ENCODE measurements around the gene ARIH2. TPM values are rescaled to one million over a fixed set of nuclear protein-coding genes. Genes with fewer than 3 reads are reported as not detected.

The ARIH2 gene
- total and polyA plus RNA-seq, 2 of the 4 experiments (the other 2 are of a cell fraction), result 62.3 to 93.7 TPM

DNA sequence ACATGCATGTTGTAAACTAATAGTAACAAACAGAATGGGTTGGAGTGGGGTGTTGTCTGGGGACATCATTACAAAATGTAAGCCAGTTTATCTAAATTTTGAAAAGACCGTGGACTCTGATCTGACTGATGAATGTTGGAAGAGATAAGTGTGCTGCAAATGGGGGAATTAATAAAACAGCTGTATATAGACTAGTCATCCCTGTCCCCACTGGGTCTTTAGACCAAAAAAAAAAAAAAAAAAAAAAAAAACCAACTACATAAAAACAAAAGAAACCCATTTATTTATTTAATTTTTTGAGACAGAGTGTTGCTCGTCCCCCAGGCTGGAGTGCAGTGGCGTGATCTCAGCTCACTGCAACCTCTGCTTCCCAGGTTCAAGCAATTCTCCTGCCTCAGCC is 20.0 kb downstream of the ARIH2 start:
- POLR2A ChIA-PET (ENCODE audit: unreplicated experiment), result no interaction called here
- Histone ChIP-seq H2BK5ac (ENCODE audit: low read depth, low read length, poor library complexity, severe bottlenecking) (no peak overlapping the region), H3K4me2 (ENCODE audit: low read depth, low read length) (no peak overlapping the region), H3K27me3 (ENCODE audit: control insufficient read depth, insufficient read depth, low read length) (no peaks in the 10 kb centered on the region), H3K4me1 (ENCODE audit: control insufficient read depth, insufficient read depth, low read length) (peaks cover 4% of the 10 kb centered on the region), H4K20me1 (ENCODE audit: insufficient read depth, low read length) (peaks cover 23% of the 10 kb centered on the region), H3K27ac (ENCODE audit: insufficient read depth, low read length) (no peak overlapping the region), H3K9me3 (ENCODE audit: control insufficient read depth, insufficient read depth, low read length) (0 out of 2 replicates have a peak, but pooled peaks cover 2% of the 10 kb centered on the region), H4K8ac (ENCODE audit: low read depth in 2 of 2, low read length in 2 of 2) (no peak overlapping the region), H3K4ac (ENCODE audit: low read depth, low read length) (no peak overlapping the region), H2BK20ac (ENCODE audit: low read depth, low read length) (no peak overlapping the region), H3K18ac (ENCODE audit: low read depth, low read length) (no peak overlapping the region), H2AK9ac (replicated peaks; ENCODE audit: low read depth, low read length, poor library complexity) (no peak overlapping the region), H3K79me1 (ENCODE audit: low read depth in 1 of 2, low read length in 2 of 2) (peaks cover 26 to 49% of the 10 kb centered on the region in 2 experiments), H2BK15ac (ENCODE audit: low read depth, low read length) (no peak overlapping the region), H3K9ac (ENCODE audit: low read depth, low read length) (no peak overlapping the region), H2AFZ (replicated peaks; ENCODE audit: low read length, poor library complexity) (no peak overlapping the region), H3K9me1 (ENCODE audit: insufficient read depth, low read length) (peaks cover 1% of the 10 kb centered on the region), H3K36me3 (ENCODE audit: control insufficient read depth, insufficient read depth, low read length) (peaks cover 4% of the 10 kb centered on the region), H3K14ac (replicated peaks; ENCODE audit: low read depth, low read length) (no peak overlapping the region), H3K23ac (ENCODE audit: low read depth, low read length) (no peak overlapping the region), H3K56ac (ENCODE audit: extremely low read depth, insufficient read depth, low read length) (no peak overlapping the region), H2BK120ac (ENCODE audit: low read depth, low read length) (no peak overlapping the region), H4K5ac (ENCODE audit: low read depth, low read length) (no peak overlapping the region), H4K91ac (ENCODE audit: insufficient read depth, low read depth, low read length) (no peak overlapping the region), H3K4me3 (ENCODE audit: insufficient read depth, low read depth, low read length) (no peak overlapping the region), H2AK5ac (ENCODE audit: low read depth, low read length) (no peak overlapping the region)
- CTCF ChIA-PET, result no interaction called here
- no CpG with 5 or more reads among the region's 3 CpGs for WGBS, 2 experiments (ENCODE audit: extremely low coverage in 2 of 2, insufficient read length in 1 of 2)
- DNase-seq (no peak), ATAC-seq (ENCODE audit: low read depth) (peak; percentile 11; the same call in 1 of the 2 replicates)
- in situ Hi-C loops (cut with MboI; ENCODE audit: low sequenced_read_pairs), result no loop called here
- BruUV-seq (replicated peaks), result no TSS peak
- dilution Hi-C loops (cut with HindIII; ENCODE audit: low sequenced_read_pairs, unreplicated experiment), result no loop called here
- intact Hi-C loops (cut with micrococcal nuclease), result no loop called here
- no peak for TF ChIP-seq CEBPB (IDR thresholded peaks at IDR 0.05; ENCODE audit: low read depth, low read length)
- TF ChIP-seq, protein P1, sequence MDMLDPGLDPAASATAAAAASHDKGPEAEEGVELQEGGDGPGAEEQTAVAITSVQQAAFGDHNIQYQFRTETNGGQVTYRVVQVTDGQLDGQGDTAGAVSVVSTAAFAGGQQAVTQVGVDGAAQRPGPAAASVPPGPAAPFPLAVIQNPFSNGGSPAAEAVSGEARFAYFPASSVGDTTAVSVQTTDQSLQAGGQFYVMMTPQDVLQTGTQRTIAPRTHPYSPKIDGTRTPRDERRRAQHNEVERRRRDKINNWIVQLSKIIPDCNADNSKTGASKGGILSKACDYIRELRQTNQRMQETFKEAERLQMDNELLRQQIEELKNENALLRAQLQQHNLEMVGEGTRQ (IDR thresholded peaks at IDR 0.05; ENCODE audit: low read depth, low read length), result no peak

Measured in IMR-90 (cell line).